Ovary (tissue), 9 donors: Measurements from ENCODE around the gene RASGRF2. TPM values are rescaled to one million over a fixed set of nuclear protein-coding genes. Genes with fewer than 3 reads are reported as not detected.

Source experiments
- DNase-seq, 5 donors: peaks; one replicate each; pipeline ENCODE4 v3.0.0-alpha.2; 2019 to 2020
- H3K27ac ChIP-seq, 2 donors: fragments of 200-600 bp; one replicate each; pipeline versions ENCODE4 v1.5.1 to v1.8.0; 2019 to 2022
- H3K27me3 ChIP-seq: fragments of 200-600 bp; one replicate; pipeline ENCODE4 v1.8.0; 2022
- H3K36me3 ChIP-seq: fragments of 200-600 bp; sonication (generic); one replicate; pipeline ENCODE4 v1.5.1; 2019
- H3K4me1 ChIP-seq: one replicate; pipeline ENCODE4 v1.8.1; 2013; ENCODE audit warnings: mild to moderate bottlenecking, moderate library complexity; ENCODE audit not compliant: insufficient read depth
- H3K4me3 ChIP-seq: fragments of 200-600 bp; sonication (generic); one replicate; pipeline ENCODE4 v1.5.1; 2017
- H3K9me3 ChIP-seq, 2 donors: fragments of 200-600 bp in 1 of 2; sonication (generic) in 1 of 2; one replicate each; pipeline versions ENCODE4 v1.5.1 to v1.8.1; 2013 to 2019; ENCODE audit warnings: mild to moderate bottlenecking in 1 of 2, moderate library complexity in 1 of 2
- EP300 ChIP-seq: sonication (generic); formaldehyde crosslinking; IDR thresholded peaks from one replicate; pipeline ENCODE4 v1.6.1; 2017; ENCODE audit warnings: antibody characterized with exemption
- POLR2A ChIP-seq: fragments of 450-650 bp; IDR thresholded peaks from one replicate; pipeline ENCODE4 v1.6.1; 2017; ENCODE audit warnings: antibody characterized with exemption, mild to moderate bottlenecking, moderate library complexity
- WGBS, 3 donors: extraction: QIAGEN DNeasy Blood & Tissue Kit in 1 of 3; methylation state at CpG; one replicate each; pipeline versions ENCODE4 v1.1.5 to v1.1.7; 2013 to 2017; 5-methylcytosine and 5-hydroxymethylcytosine counted together
- intact Hi-C, 4 donors: fragments of 100-400 bp; cut with DNase I; formaldehyde crosslinking; loops; one replicate each; pipeline versions ENCODE4 v1.11.0 to v1.15.1; 2022 to 2023
- polyA plus RNA-seq, 2 donors: library from polyadenylated mRNA; stranded (reverse); fragments of 200-250 nt in 1 of 2; fragments of 350-450 nt in 1 of 2; fragmentation: Illumina TruSeq in 1 of 2; extraction: RNeasy Lipid Tissue Mini Kit (QIAGEN cat#74804) in 1 of 2; gene quantifications; one replicate each; pipeline ENCODE4 v1.2.3, GENCODE V29; 2013 to 2014
- total RNA-seq, 7 donors: library from RNA; depleted of rRNA in 2 of 7; stranded (reverse); fragments of >200 nt in 2 of 7; fragmentation: NEBNext Ultra II Directional in 3 of 7; extraction: Animal tissue kit (Norgen Biotek cat#: 25700) in 3 of 7; gene quantifications; one replicate each; pipeline versions ENCODE4 v1.1.0 to v1.2.4, GENCODE V29; 2016 to 2023
- TF ChIP-seq, protein P1 (sequence below), 3 donors: fragments of 450-650 bp in 2 of 3; fragments of 200-600 bp in 1 of 3; IDR thresholded peaks; one replicate each; pipeline versions ENCODE4 v1.5.1 to v1.8.0; 2016 to 2022; ENCODE audit warnings: antibody characterized with exemption in 3 of 3, mild to moderate bottlenecking in 1 of 3
- donor health status: DM: no; HTN: no; CAD: no; lungs with moderate emphysema.
- donor health status: DM: no; HTN: no; CAD: no.
- donor health status: Bipolar disorder and iron deficiency.
- donor health status: DM: yes; HTN: yes; CAD: no.
- donor health status: DM: no; HTN: no; CAD: no.
- donor health status: DM: yes; HTN: yes; CAD: no.

RASGRF2 gene
- total and polyA plus RNA-seq, 9 donors, result 8.6 to 55.1 (median 23.0) TPM

DNA sequence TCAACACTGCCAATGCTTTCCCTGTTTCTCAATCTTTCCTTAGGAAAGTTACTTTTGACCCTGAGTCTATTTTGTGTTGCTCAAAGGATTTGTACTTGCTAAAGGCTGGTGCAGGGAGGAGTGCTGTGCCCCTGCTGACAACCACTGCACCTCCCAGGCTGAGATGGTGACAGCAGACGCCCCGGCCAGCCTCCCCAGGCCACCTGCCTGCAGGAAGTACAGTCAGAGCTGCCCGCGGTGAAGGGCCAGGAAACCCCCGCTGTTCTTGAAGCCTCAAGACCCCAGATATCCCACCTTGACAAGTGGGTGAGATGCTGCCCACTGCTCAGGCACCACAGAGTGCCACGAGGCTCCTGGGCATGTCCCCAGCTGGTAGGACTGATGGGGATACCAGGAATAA lies 228.8 kb downstream of the RASGRF2 start:
- Histone ChIP-seq H3K9me3 (no peaks in the 10 kb centered on the region), H3K27me3 (no peaks in the 10 kb centered on the region), H3K4me1 (no peaks in the 10 kb centered on the region), H3K27ac (no peak overlapping the region), H3K4me3 (no peak overlapping the region), H3K36me3 (no peaks in the 10 kb centered on the region)
- TF ChIP-seq EP300, result no peak
- TF ChIP-seq, protein P1, sequence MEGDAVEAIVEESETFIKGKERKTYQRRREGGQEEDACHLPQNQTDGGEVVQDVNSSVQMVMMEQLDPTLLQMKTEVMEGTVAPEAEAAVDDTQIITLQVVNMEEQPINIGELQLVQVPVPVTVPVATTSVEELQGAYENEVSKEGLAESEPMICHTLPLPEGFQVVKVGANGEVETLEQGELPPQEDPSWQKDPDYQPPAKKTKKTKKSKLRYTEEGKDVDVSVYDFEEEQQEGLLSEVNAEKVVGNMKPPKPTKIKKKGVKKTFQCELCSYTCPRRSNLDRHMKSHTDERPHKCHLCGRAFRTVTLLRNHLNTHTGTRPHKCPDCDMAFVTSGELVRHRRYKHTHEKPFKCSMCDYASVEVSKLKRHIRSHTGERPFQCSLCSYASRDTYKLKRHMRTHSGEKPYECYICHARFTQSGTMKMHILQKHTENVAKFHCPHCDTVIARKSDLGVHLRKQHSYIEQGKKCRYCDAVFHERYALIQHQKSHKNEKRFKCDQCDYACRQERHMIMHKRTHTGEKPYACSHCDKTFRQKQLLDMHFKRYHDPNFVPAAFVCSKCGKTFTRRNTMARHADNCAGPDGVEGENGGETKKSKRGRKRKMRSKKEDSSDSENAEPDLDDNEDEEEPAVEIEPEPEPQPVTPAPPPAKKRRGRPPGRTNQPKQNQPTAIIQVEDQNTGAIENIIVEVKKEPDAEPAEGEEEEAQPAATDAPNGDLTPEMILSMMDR (IDR thresholded peaks at IDR 0.05), result no peak
- no peak for TF ChIP-seq POLR2A
- DNase-seq, result no peak
- WGBS, 3 donors, result 83 to 88% (median 83%) methylated on average over 6 of the region's 6 CpGs
- intact Hi-C loops, result no loop called here

- no peaks in the 10 kb centered on the region for H3K36me3 ChIP-seq
- no peak overlapping the region for H3K27ac ChIP-seq
- no peaks in the 10 kb centered on the region for H3K4me1 ChIP-seq
- intact Hi-C loops, result no loop called here
- 81 to 83% (median 83%) methylated on average over 14 of the region's 14 CpGs for WGBS, 3 donors
- no peak overlapping the region for H3K4me3 ChIP-seq
- DNase-seq, result no peak
- H3K9me3 ChIP-seq, result no peaks in the 10 kb centered on the region
- TF ChIP-seq EP300 (no peak), POLR2A (no peak)
- TF ChIP-seq, protein P1 (IDR thresholded peaks at IDR 0.05), result no peak
- H3K27me3 ChIP-seq, result no peaks in the 10 kb centered on the region
Measured at GRCh38 chr5:81189875-81190498, 229.8 kb downstream of the RASGRF2 start.

DNA sequence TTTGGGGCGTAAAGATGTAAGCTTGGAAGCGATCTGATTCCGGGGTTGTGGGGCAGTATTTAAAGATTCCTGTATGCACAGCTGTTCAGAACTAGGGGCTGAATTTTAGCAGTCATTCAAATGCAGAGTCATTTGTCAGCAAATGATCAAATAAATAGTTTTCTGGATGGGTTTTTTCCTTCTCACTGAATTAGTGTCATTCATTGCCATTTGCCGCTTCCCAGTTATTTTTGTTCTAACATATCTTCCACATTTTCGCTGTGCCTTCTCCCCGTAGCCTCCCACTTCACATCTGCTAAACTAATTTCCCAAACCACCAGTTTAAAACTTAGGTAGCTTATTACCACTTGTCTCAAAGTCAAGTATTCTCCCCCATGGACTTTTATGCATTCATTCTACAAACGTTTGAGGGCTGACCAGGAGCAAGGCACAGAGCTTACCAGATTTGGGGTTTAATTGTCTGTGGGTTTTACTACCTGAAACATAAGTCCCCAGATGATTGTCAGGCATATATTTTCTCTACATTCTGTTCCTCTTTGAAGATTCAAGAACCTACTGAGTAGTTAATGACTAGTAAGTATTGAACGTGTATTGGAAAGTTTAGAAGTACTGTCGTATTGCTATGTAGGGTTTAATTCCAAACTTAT lies 231.7 kb downstream of the RASGRF2 start:
- no peaks in the 10 kb centered on the region for H3K36me3 ChIP-seq
- no peaks in the 10 kb centered on the region for H3K9me3 ChIP-seq
- no peaks in the 10 kb centered on the region for H3K4me1 ChIP-seq
- no peak for TF ChIP-seq EP300
- TF ChIP-seq POLR2A, result no peak
- TF ChIP-seq, protein P1 (IDR thresholded peaks at IDR 0.05), result no peak
- WGBS, 3 donors, result 94% methylated on average over 9 of the region's 9 CpGs
- DNase-seq, result no peak
- no peak overlapping the region for H3K4me3 ChIP-seq
- no peak overlapping the region for H3K27ac ChIP-seq
- intact Hi-C loops, result no loop called here
- no peaks in the 10 kb centered on the region for H3K27me3 ChIP-seq

DNA sequence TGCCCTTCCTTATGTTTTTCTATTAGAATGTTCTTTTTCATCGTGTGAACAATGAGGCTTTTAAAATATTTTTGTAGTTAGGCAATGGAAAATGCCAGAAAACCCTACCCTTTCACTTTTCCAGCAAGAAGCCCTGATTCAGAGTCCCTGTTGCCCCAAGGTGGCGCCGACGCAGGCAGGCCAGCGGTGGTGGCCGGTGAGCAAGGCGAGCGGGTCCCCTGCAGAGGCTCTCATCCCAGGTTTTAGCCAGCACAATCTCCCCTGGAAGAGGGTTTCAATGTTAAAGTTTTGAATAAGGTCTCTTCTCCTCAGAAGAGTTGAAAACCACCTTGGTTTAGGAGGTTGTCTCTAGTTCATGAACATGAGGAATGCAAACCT lies 232.2 kb downstream of the RASGRF2 start:
- H3K9me3 ChIP-seq, result no peaks in the 10 kb centered on the region
- H3K4me1 ChIP-seq, result no peaks in the 10 kb centered on the region
- 82 to 86% (median 83%) methylated on average over 8 of the region's 8 CpGs for WGBS, 3 donors
- H3K27ac ChIP-seq, result no peak overlapping the region
- no peaks in the 10 kb centered on the region for H3K36me3 ChIP-seq
- H3K27me3 ChIP-seq, result no peaks in the 10 kb centered on the region
- TF ChIP-seq POLR2A, result no peak
- DNase-seq, result no peak
- no peak overlapping the region for H3K4me3 ChIP-seq
- intact Hi-C loops, result no loop called here
